K562 (cell line): ENCODE data around the gene IRF2BP2. TPM values are rescaled to one million over a fixed set of nuclear protein-coding genes. Genes with fewer than 3 reads are reported as not detected.

Source experiments
- CAMTA2 ChIP-seq: fragments of 250-450 bp; sonication (Bioruptor Pico); conservative IDR thresholded peaks from 2 replicates; pipeline ENCODE4 v1.5.1; 2022
- CBFA2T3 ChIP-seq: fragments of 450-650 bp; IDR thresholded peaks from 2 replicates; pipeline ENCODE4 v1.6.1; 2017
- FOS ChIP-seq: IDR thresholded peaks from 3 replicates; pipeline ENCODE4 v1.6.1; 2011; ENCODE audit not compliant: insufficient read length; ENCODE audit errors: extremely low read depth
- FOXM1 ChIP-seq, 2 experiments: fragments of 450-650 bp in 1 of 2; sonication (generic) in 1 of 2; formaldehyde crosslinking in 1 of 2; IDR thresholded peaks; 2 replicates each; pipeline versions ENCODE4 v1.6.1 to v1.9.0; 2017 to 2022; ENCODE audit warnings: low read depth in 2 of 2, mild to moderate bottlenecking in 2 of 2, missing genetic modification reagents in 1 of 2, moderate library complexity in 1 of 2
- HDAC1 ChIP-seq, 2 experiments: fragments of 450-650 bp; IDR thresholded peaks; 2 replicates each; pipeline ENCODE4 v1.6.1; 2016 to 2017; ENCODE audit warnings: inconsistent platforms in 1 of 2, mild to moderate bottlenecking in 1 of 2, moderate library complexity in 1 of 2
- NR2C1 ChIP-seq, 2 experiments: fragments of 450-650 bp; IDR thresholded peaks; 2 replicates each; pipeline ENCODE4 v1.6.1; 2017; ENCODE audit warnings: mild to moderate bottlenecking in 2 of 2, antibody characterized with exemption in 1 of 2, inconsistent platforms in 1 of 2, missing compliant biosample characterization in 1 of 2, missing genetic modification characterization in 1 of 2
- NRF1 ChIP-seq, 2 experiments: fragments of 450-650 bp; IDR thresholded peaks in 1 of 2; conservative IDR thresholded peaks in 1 of 2; 2 replicates each; pipeline ENCODE4 v1.6.1; 2014; ENCODE audit warnings: mild to moderate bottlenecking in 2 of 2
- POLR2G ChIP-seq: fragments of 200-400 bp; formaldehyde crosslinking; IDR thresholded peaks from 2 replicates; pipeline ENCODE4 v1.6.1; 2017; ENCODE audit warnings: low read depth, mild to moderate bottlenecking, antibody characterized with exemption, low read length, moderate library complexity
- RAD51 ChIP-seq: fragments of 450-650 bp; IDR thresholded peaks from 2 replicates; pipeline ENCODE4 v1.7.1; 2016; ENCODE audit warnings: low read depth, mild to moderate bottlenecking, borderline replicate concordance
- SMAD4 ChIP-seq: fragments of 250-450 bp; sonication (Bioruptor Pico); conservative IDR thresholded peaks from 2 replicates; pipeline ENCODE4 v1.8.0; 2021; ENCODE audit warnings: inconsistent platforms, mild to moderate bottlenecking, moderate library complexity
- SPI1 ChIP-seq: IDR thresholded peaks from 2 replicates; pipeline ENCODE4 v1.6.1; 2011; ENCODE audit warnings: low read depth, low read length, control low read depth, borderline replicate concordance
- TEAD4 ChIP-seq, 2 experiments: sonication (generic) in 1 of 2; formaldehyde crosslinking in 1 of 2; IDR thresholded peaks; 2 replicates each; pipeline versions ENCODE4 v1.6.1 to v1.8.0; 2012 to 2022; ENCODE audit warnings: borderline replicate concordance in 1 of 2, inconsistent platforms in 1 of 2, low read length in 1 of 2, mild to moderate bottlenecking in 1 of 2, missing genetic modification reagents in 1 of 2
- ZNF146 ChIP-seq: IDR thresholded peaks from one replicate; pipeline ENCODE4 v1.6.1; 2018; ENCODE audit warnings: missing compliant biosample characterization; ENCODE audit not compliant: unreplicated experiment
- ZNF766 ChIP-seq: fragments of 200-800 bp; sonication (Bioruptor generic); conservative IDR thresholded peaks from 2 replicates; pipeline ENCODE4 v1.6.1; 2016; ENCODE audit warnings: missing genetic modification characterization, missing compliant biosample characterization
- polyA plus RNA-seq, 8 experiments: library from polyadenylated mRNA; depleted of rRNA in 4 of 8; stranded (reverse) in 5 of 8; unstranded in 3 of 8; fragments of >200 nt; fragmentation: Nextera tagmentation in 2 of 8; fragmentation: Illumina TruSeq in 1 of 8; extraction: Ambion mirVana in 2 of 8; extraction: Trizol in 1 of 8; gene quantifications; 2 replicates each; pipeline versions ENCODE4 v1.2.1 to v1.2.3, GENCODE V29; 2011 to 2014; ENCODE audit warnings: inconsistent platforms in 1 of 8, missing spikeins in 1 of 8
- total RNA-seq, 7 experiments: library from RNA; depleted of rRNA in 6 of 7; stranded (reverse); fragments of >200 nt in 6 of 7; fragmentation: Illumina TruSeq in 2 of 7; extraction: Trizol in 2 of 7; gene quantifications; 2 replicates each; pipeline versions ENCODE4 v1.2.1 to v1.2.3, GENCODE V29; 2011 to 2021; ENCODE audit warnings: low replicate concordance in 1 of 7
- TF ChIP-seq, protein P1 (sequence below): fragments of 250-450 bp; sonication (Bioruptor Pico); IDR thresholded peaks from 2 replicates; pipeline ENCODE4 v1.5.0; 2020; ENCODE audit warnings: mild to moderate bottlenecking
- TF ChIP-seq, protein P2 (sequence below): fragments of 250-450 bp; sonication (Bioruptor Pico); IDR thresholded peaks from 2 replicates; pipeline ENCODE4 v1.4.0; 2020; ENCODE audit warnings: mild to moderate bottlenecking, moderate library complexity
- TF ChIP-seq, protein P3 (sequence below), 2 experiments: IDR thresholded peaks in 1 of 2; conservative IDR thresholded peaks in 1 of 2; 2 replicates each; pipeline ENCODE4 v1.6.1; 2016; ENCODE audit warnings: low read depth in 2 of 2, mild to moderate bottlenecking in 1 of 2, missing compliant biosample characterization in 1 of 2, missing genetic modification characterization in 1 of 2, moderate library complexity in 1 of 2
- TF ChIP-seq, protein P4 (sequence below), 2 experiments: fragments of 450-650 bp in 1 of 2; sonication (generic) in 1 of 2; formaldehyde crosslinking in 1 of 2; IDR thresholded peaks in 1 of 2; conservative IDR thresholded peaks in 1 of 2; 2 replicates each; pipeline versions ENCODE4 v1.6.1 to v1.8.1; 2016 to 2023; ENCODE audit warnings: mild to moderate bottlenecking in 2 of 2, moderate library complexity in 2 of 2, inconsistent platforms in 1 of 2, missing genetic modification reagents in 1 of 2

The IRF2BP2 gene
- total and polyA plus RNA-seq, 9 of the 15 experiments (the other 6 are each of a cell fraction or from before 2014, with no cell fraction given), result 7.7 to 68.6 (median 22.1) TPM

DNA sequence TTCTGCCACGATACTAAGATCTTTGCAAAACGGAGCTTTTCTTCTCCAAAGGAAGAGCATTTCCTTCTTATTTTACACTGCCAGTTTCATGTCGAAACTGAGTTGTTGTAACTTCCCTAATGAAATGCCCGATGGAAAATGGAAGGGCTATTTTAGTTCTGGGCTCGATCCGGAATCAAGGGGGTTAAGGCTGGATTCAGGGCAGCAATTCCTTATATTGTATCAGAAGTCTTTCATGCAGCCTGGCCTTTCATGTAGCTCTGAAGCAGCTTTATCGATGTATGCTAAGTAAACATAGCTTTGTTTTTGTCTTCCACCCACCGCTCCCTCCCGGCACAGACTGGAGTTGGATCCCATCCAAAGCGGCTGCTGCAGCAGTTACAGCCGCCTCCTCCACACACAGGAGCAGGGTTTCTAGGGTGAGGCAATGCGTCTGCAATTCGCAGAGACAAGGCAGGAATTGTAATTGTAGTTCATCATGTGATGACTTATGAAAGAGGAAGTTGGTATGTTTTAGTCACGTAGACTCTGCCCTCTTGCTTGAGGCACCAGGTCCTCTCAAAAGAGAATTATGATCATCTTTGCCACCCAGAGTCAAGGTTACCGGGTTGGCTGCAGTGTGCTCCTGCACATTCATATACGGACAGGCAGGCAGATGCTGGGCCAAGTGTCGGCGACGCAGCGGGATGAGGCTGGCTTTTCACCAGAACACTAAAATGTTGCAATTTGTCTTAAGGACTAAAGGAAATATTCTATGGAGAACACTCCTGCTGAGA, 2.6 kb upstream of the IRF2BP2 start (continued):
- TF ChIP-seq CAMTA2 (0 out of 2 replicates have a peak, but pooled peaks have one; percentile 43), RAD51 (peak; percentile 85), ZNF146 (no peak), NR2C1 (IDR thresholded peaks at IDR 0.05) (no peak), NR2C1 (tag; IDR thresholded peaks at IDR 0.05) (peak; percentile 49), SMAD4 (CRISPR knock-in tag) (peak; percentile 97), TEAD4 (IDR thresholded peaks at IDR 0.05; ENCODE audit: low read length) (peak; percentile 86), TEAD4 (CRISPR knock-in tag; IDR thresholded peaks at IDR 0.05; ENCODE audit: borderline replicate concordance) (no peak), CBFA2T3 (peak; percentile 88), FOS (peak; percentile 5), HDAC1 (IDR thresholded peaks at IDR 0.05) (peak in 1 of 2 experiments; percentile 90; a peak in 2 of 4 replicates), POLR2G (peak; percentile 41), NRF1 (conservative IDR thresholded peaks at IDR 0.05 in 1 of 2, IDR thresholded peaks at IDR 0.05 in 1 of 2) (peak; percentile 53 to 62), SPI1 (peak; percentile 89), ZNF766 (CRISPR knock-in tag) (peak; percentile 96), FOXM1 (IDR thresholded peaks at IDR 0.05; ENCODE audit: low read depth) (peak; percentile 48; the same call in 1 of the 2 replicates), FOXM1 (CRISPR knock-in tag; IDR thresholded peaks at IDR 0.05; ENCODE audit: low read depth) (no peak)
- TF ChIP-seq, protein P1, sequence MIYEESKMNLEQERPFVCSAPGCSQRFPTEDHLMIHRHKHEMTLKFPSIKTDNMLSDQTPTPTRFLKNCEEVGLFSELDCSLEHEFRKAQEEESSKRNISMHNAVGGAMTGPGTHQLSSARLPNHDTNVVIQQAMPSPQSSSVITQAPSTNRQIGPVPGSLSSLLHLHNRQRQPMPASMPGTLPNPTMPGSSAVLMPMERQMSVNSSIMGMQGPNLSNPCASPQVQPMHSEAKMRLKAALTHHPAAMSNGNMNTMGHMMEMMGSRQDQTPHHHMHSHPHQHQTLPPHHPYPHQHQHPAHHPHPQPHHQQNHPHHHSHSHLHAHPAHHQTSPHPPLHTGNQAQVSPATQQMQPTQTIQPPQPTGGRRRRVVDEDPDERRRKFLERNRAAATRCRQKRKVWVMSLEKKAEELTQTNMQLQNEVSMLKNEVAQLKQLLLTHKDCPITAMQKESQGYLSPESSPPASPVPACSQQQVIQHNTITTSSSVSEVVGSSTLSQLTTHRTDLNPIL, result 0 out of 2 replicates have a peak, but pooled peaks have one; percentile 2
- TF ChIP-seq, protein P2, sequence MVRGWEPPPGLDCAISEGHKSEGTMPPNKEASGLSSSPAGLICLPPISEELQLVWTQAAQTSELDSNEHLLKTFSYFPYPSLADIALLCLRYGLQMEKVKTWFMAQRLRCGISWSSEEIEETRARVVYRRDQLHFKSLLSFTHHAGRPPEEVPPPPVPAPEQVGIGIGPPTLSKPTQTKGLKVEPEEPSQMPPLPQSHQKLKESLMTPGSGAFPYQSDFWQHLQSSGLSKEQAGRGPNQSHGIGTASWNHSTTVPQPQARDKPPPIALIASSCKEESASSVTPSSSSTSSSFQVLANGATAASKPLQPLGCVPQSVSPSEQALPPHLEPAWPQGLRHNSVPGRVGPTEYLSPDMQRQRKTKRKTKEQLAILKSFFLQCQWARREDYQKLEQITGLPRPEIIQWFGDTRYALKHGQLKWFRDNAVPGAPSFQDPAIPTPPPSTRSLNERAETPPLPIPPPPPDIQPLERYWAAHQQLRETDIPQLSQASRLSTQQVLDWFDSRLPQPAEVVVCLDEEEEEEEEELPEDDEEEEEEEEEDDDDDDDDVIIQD (CRISPR knock-in tag), result 0 out of 2 replicates have a peak, but pooled peaks have one; percentile 37
- TF ChIP-seq, protein P3, sequence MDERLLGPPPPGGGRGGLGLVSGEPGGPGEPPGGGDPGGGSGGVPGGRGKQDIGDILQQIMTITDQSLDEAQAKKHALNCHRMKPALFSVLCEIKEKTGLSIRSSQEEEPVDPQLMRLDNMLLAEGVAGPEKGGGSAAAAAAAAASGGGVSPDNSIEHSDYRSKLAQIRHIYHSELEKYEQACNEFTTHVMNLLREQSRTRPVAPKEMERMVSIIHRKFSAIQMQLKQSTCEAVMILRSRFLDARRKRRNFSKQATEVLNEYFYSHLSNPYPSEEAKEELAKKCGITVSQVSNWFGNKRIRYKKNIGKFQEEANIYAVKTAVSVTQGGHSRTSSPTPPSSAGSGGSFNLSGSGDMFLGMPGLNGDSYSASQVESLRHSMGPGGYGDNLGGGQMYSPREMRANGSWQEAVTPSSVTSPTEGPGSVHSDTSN (CRISPR knock-in tag; IDR thresholded peaks at IDR 0.05; ENCODE audit: low read depth), result no peak
- TF ChIP-seq, protein P3 (tag; conservative IDR thresholded peaks at IDR 0.05; ENCODE audit: low read depth), result peak; percentile 81
- TF ChIP-seq, protein P4, sequence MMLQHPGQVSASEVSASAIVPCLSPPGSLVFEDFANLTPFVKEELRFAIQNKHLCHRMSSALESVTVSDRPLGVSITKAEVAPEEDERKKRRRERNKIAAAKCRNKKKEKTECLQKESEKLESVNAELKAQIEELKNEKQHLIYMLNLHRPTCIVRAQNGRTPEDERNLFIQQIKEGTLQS (IDR thresholded peaks at IDR 0.05), result peak; percentile 99
- TF ChIP-seq, protein P4 (CRISPR knock-in tag; conservative IDR thresholded peaks at IDR 0.05), result peak; percentile 89
